ENCODE measurements around the gene IFNAR1. TPM values are rescaled to one million over a fixed set of nuclear protein-coding genes. Genes with fewer than 3 reads are reported as not detected.

The IFNAR1 gene
- total and polyA plus RNA-seq, 9 of the 15 experiments (the other 6 are each of a cell fraction or from before 2014, with no cell fraction given) = 8.6 to 31.8 (median 14.8) TPM

GRCh38 chr21:33308586-33309490 is 15.9 kb upstream of the IFNAR1 start (continued):
- TF ChIP-seq NKRF (IDR thresholded peaks at IDR 0.05; ENCODE audit: borderline replicate concordance) = no peak
- no peak for TF ChIP-seq ZFP30 (CRISPR knock-in tag; IDR thresholded peaks at IDR 0.05; ENCODE audit: borderline replicate concordance)
- TF ChIP-seq ZBTB43 (CRISPR knock-in tag; IDR thresholded peaks at IDR 0.05) = 0 out of 2 replicates have a peak, but pooled peaks have one; percentile 22
- peak; percentile 33 to 49; a peak in 3 of 4 replicates for TF ChIP-seq RAD21 (CRISPR knock-in tag; conservative IDR thresholded peaks at IDR 0.05 in 1 of 2, IDR thresholded peaks at IDR 0.05 in 1 of 2)
- peak in 1 of 2 experiments; percentile 56; a peak in 1 of 4 replicates for TF ChIP-seq MLLT1 (IDR thresholded peaks at IDR 0.05)
- no peak for TF ChIP-seq RNF219 (CRISPR knock-in tag; IDR thresholded peaks at IDR 0.05)
- TF ChIP-seq ZNF764 (CRISPR knock-in tag; IDR thresholded peaks at IDR 0.05; ENCODE audit: low read depth) = peak; percentile 91
- TF ChIP-seq MAX (CRISPR knock-in tag; IDR thresholded peaks at IDR 0.05) = no peak
- TF ChIP-seq HDAC1 (IDR thresholded peaks at IDR 0.05) = 0 out of 4 replicates have a peak, but pooled peaks of 1 of the 2 experiments have one; percentile 35
- no peak for TF ChIP-seq HMGXB4 (CRISPR knock-in tag; IDR thresholded peaks at IDR 0.05)
- peak; percentile 69 for TF ChIP-seq TAL1 (IDR thresholded peaks at IDR 0.05)
- TF ChIP-seq NELFE (IDR thresholded peaks at IDR 0.05; ENCODE audit: insufficient read depth, insufficient read length) = no peak
- TF ChIP-seq ZNF133 (CRISPR knock-in tag; IDR thresholded peaks at IDR 0.05) = no peak
- TF ChIP-seq MCM3 (IDR thresholded peaks at IDR 0.05) = no peak
- no peak for TF ChIP-seq POLR2H (tag; IDR thresholded peaks at IDR 0.05; ENCODE audit: low read depth)
- TF ChIP-seq DLX4 (CRISPR knock-in tag; IDR thresholded peaks at IDR 0.05) = no peak
